ENCODE data around the gene CISTR.

DNA sequence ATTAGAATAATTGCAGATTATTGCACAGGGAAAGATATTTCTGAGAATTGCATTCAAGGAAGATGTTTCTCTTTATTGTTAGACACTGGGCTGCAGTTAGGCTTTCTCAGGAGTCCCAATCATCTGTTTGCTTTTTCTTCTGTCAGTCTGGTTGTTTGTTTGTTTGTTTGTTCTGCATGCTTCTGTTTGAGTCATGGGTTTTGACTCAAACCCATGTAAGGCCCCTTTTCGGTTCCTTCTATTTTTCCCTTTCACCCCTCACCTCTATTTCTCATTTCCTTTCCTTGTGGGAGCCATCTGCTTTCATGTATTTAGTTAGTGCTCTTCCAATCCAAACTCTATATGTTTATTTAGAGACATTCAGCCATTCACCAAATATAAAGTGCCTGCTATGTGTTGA, 25.1 kb upstream of the CISTR start:
- no peak for TF ChIP-seq POLR2A (IDR thresholded peaks at IDR 0.05)
- TF ChIP-seq, protein P1, sequence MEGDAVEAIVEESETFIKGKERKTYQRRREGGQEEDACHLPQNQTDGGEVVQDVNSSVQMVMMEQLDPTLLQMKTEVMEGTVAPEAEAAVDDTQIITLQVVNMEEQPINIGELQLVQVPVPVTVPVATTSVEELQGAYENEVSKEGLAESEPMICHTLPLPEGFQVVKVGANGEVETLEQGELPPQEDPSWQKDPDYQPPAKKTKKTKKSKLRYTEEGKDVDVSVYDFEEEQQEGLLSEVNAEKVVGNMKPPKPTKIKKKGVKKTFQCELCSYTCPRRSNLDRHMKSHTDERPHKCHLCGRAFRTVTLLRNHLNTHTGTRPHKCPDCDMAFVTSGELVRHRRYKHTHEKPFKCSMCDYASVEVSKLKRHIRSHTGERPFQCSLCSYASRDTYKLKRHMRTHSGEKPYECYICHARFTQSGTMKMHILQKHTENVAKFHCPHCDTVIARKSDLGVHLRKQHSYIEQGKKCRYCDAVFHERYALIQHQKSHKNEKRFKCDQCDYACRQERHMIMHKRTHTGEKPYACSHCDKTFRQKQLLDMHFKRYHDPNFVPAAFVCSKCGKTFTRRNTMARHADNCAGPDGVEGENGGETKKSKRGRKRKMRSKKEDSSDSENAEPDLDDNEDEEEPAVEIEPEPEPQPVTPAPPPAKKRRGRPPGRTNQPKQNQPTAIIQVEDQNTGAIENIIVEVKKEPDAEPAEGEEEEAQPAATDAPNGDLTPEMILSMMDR (IDR thresholded peaks at IDR 0.05): no peak
